Thyroid gland (tissue), 4 donors: ENCODE results near the gene ASF1B. TPM values are rescaled to one million over a fixed set of nuclear protein-coding genes. Genes with fewer than 3 reads are reported as not detected.

Source experiments
- DNase-seq, 2 donors: peaks; one replicate each; pipeline ENCODE4 v3.0.0-alpha.2; 2019
- H3K27ac ChIP-seq, 3 donors: fragments of 200-600 bp; sonication (generic); 1 replicate in 2 of 3; 2 replicates in 1 of 3; pipeline ENCODE4 v1.5.1; 2016 to 2019; ENCODE audit warnings: mild to moderate bottlenecking in 1 of 3, moderate library complexity in 1 of 3
- H3K27me3 ChIP-seq: fragments of 200-600 bp; sonication (generic); one replicate; pipeline ENCODE4 v1.5.1; 2019
- H3K36me3 ChIP-seq, 2 donors: fragments of 200-600 bp; sonication (generic); one replicate each; pipeline ENCODE4 v1.5.1; 2016 to 2019
- H3K4me1 ChIP-seq, 2 donors: fragments of 200-600 bp; sonication (generic); one replicate each; pipeline ENCODE4 v1.5.1; 2017 to 2019
- H3K4me3 ChIP-seq, 3 donors: fragments of 200-600 bp; sonication (generic); replicated peaks in 1 of 3; 1 replicate in 2 of 3; 2 replicates in 1 of 3; pipeline ENCODE4 v1.5.1; 2016; ENCODE audit warnings: mild to moderate bottlenecking in 1 of 3
- H3K9me3 ChIP-seq: fragments of 200-600 bp; sonication (generic); one replicate; pipeline ENCODE4 v1.5.1; 2017
- CTCF ChIP-seq, 6 experiments: fragments of 200-600 bp in 3 of 6; fragments of 450-650 bp in 3 of 6; sonication (generic) in 3 of 6; IDR thresholded peaks; one replicate each; pipeline ENCODE4 v1.5.1; 2016 to 2019; ENCODE audit warnings: antibody characterized with exemption in 6 of 6, mild to moderate bottlenecking in 2 of 6, inconsistent platforms in 1 of 6, moderate library complexity in 1 of 6
- POLR2A ChIP-seq, 2 donors: fragments of 450-650 bp; IDR thresholded peaks; one replicate each; pipeline ENCODE4 v1.6.1; 2017; ENCODE audit warnings: antibody characterized with exemption in 2 of 2, mild to moderate bottlenecking in 2 of 2, moderate library complexity in 1 of 2
- WGBS, 2 donors: methylation state at CpG; one replicate each; pipeline ENCODE4 v1.1.5; 2017; 5-methylcytosine and 5-hydroxymethylcytosine counted together
- intact Hi-C: fragments of 100-400 bp; cut with DNase I; formaldehyde crosslinking; loops from one replicate; pipeline ENCODE4 v1.15.1; 2023
- total RNA-seq, 4 donors: library from RNA; depleted of rRNA; stranded (reverse); fragments of >200 nt; gene quantifications; one replicate each; pipeline ENCODE4 v1.2.3, GENCODE V29; 2016

The ASF1B gene
- total RNA-seq, 4 donors from 2014 or later = 0.54 to 2.6 (median 0.95) TPM

DNA sequence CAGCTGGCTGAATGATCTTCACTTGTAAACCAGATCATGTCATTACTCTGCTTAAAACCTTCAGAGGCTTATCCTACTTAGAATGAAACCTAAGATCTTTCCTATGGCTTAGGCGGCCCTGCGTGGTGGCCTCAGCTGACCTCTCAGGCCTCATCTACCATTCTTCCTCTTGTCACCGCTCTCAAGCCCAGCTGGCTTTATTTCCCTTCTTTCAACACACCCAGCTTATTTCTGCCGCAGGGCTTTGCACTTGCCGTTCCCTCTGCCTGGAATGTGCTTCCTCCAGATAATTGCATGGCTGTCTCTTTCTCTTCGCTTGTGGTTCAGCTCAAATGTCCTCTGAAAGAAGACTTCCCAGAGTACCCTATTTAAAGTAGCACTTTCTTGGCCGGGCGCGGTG lies 3.6 kb upstream of the ASF1B start:
- intact Hi-C loops = no loop called here
- TF ChIP-seq POLR2A (IDR thresholded peaks at IDR 0.05) (no peak), CTCF (IDR thresholded peaks at IDR 0.05) (no peak)
- H3K4me3 ChIP-seq = no peak overlapping the region
- no peaks in the 10 kb centered on the region for H3K36me3 ChIP-seq
- no peak for DNase-seq
- WGBS, 2 donors = 79 to 91% methylated on average over 9 of the region's 9 CpGs
- no peaks in the 10 kb centered on the region for H3K9me3 ChIP-seq
- no peaks in the 10 kb centered on the region for H3K27me3 ChIP-seq
- H3K4me1 ChIP-seq = peaks cover 27 to 28% of the 10 kb centered on the region in 2 donors
- no peak overlapping the region for H3K27ac ChIP-seq

DNA sequence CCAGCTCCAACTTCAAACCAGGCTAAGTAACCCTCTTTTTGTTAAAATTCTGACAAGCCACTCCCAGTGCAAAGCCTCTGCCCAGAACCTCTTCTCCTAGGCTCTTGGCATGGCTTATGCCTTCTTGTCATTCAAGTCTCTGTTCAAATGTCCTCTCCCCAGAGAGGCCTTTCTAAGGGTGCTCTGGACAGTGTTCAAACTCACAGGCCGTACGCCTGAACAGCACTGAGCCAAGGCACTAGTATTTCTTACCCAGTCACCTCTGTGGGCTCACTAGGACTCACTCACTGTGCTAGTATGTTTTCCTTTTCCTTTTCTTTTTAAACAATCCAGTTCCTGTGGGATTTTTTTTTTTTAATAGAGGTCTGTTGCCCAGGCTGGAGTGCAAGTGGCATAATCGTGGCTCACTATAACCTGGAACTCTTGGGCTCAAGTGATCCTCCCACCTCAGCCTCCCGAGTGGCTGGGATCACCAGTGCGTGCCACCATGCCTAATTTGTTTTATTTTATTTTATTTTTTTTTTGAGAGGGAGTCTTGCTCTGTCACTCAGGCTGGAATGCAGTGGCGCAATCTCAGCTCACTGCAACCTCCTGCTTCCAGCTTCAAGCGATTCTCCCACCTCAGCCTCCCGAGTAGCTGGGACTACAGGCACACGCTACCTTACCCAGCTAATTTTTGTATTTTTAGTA lies 2.3 kb upstream of the ASF1B start:
- intact Hi-C loops = no loop called here
- TF ChIP-seq POLR2A (IDR thresholded peaks at IDR 0.05) (peak in 1 of 2 donors; percentile 42), CTCF (IDR thresholded peaks at IDR 0.05) (no peak)
- no peaks in the 10 kb centered on the region for H3K9me3 ChIP-seq

GRCh38 chr19:14135985-14136508 lies 342 bp downstream of the ASF1B start:
- TF ChIP-seq POLR2A (IDR thresholded peaks at IDR 0.05) (peak in 1 of 2 donors; percentile 24), CTCF (IDR thresholded peaks at IDR 0.05) (no peak)
- Histone ChIP-seq H3K27ac (no peak overlapping the region), H3K36me3 (no peaks in the 10 kb centered on the region), H3K9me3 (no peaks in the 10 kb centered on the region), H3K4me3 (peak overlapping the region in 1 of 3 donors; percentile 39), H3K4me1 (peaks cover 27 to 28% of the 10 kb centered on the region in 2 donors), H3K27me3 (no peaks in the 10 kb centered on the region)
- WGBS, 2 donors = 0 to 1% methylated on average over 24 to 27 of the region's 38 CpGs
- DNase-seq = no peak
- intact Hi-C loops = no loop called here

More for the DNA sequence above, 2.3 kb upstream of the ASF1B start:
- WGBS, 2 donors = 40 to 54% methylated on average over 9 of the region's 9 CpGs
- H3K4me1 ChIP-seq = peaks cover 27 to 28% of the 10 kb centered on the region in 2 donors
- H3K4me3 ChIP-seq = no peak overlapping the region
- no peaks in the 10 kb centered on the region for H3K36me3 ChIP-seq
- peak; percentile 78 to 82 for DNase-seq
- no peaks in the 10 kb centered on the region for H3K27me3 ChIP-seq
- peak overlapping the region; percentile 97 for H3K27ac ChIP-seq

DNA sequence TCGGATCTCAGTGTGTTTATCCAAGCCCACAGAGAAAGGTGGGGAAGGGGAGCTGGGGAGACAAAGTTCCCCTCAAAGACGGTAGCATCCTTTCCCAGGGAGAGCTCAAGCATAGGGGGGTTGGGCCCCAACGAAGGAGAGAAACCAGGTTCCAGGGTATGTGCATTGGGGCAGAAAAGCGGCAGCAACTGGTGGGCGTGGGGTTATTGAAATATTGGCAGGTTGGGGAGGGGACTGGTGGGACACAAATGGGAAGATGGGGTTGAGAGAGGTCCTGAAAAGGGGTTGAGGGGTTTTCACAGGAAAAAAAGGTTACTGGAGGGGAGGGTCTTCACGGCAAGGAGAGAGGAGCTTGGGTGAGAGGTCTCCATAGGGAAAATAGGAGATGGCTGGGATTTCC lies 1.0 kb downstream of the ASF1B start:
- intact Hi-C loops = no loop called here
- 25 to 27% methylated on average over 6 of the region's 6 CpGs for WGBS, 2 donors
- H3K9me3 ChIP-seq = no peaks in the 10 kb centered on the region

More for the DNA sequence above, 1.0 kb downstream of the ASF1B start:
- Histone ChIP-seq H3K27me3 (no peaks in the 10 kb centered on the region), H3K4me1 (peaks cover 27 to 28% of the 10 kb centered on the region in 2 donors), H3K27ac (no peak overlapping the region), H3K36me3 (no peaks in the 10 kb centered on the region), H3K4me3 (no peak overlapping the region)
- no peak for DNase-seq
- TF ChIP-seq CTCF (IDR thresholded peaks at IDR 0.05) = no peak
- TF ChIP-seq POLR2A (IDR thresholded peaks at IDR 0.05) = no peak
